Prostate gland (tissue), 2 donors: ENCODE results near the gene PPM1N.

Experiments
- POLR2A ChIP-seq: fragments of 450-650 bp; IDR thresholded peaks from one replicate; pipeline ENCODE4 v1.6.1; 2016; ENCODE audit warnings: antibody characterized with exemption, mild to moderate bottlenecking
- POLR2AphosphoS5 ChIP-seq: sonication (generic); formaldehyde crosslinking; IDR thresholded peaks from one replicate; pipeline ENCODE4 v1.6.1; 2017; ENCODE audit warnings: antibody characterized with exemption
- TF ChIP-seq, protein P1 (sequence below), 4 experiments: fragments of 200-600 bp in 2 of 4; fragments of 450-650 bp in 2 of 4; sonication (generic) in 2 of 4; IDR thresholded peaks; 1 replicate in 3 of 4; 2 replicates in 1 of 4; pipeline ENCODE4 v1.5.1; 2016 to 2019; ENCODE audit warnings: antibody characterized with exemption in 4 of 4, mild to moderate bottlenecking in 2 of 4, moderate library complexity in 2 of 4

DNA sequence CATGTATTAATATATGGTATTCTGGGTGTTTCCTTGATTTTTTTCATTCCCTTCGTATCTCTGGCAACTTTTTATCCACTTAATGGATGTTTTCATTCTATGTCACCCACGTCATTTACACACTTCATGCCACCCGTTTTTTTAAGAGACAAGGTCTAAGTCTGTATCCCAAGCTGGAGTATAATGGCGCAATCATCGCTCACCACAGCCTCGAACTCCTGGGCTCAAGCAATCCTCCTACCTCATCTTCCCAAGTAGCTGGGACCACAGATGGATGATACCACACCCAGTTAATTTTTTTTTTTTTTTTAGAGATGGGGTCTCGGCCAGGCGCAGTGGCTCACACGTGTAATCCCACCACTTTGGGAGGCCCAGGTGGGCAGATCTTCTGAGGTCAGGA, 5.7 kb downstream of the PPM1N start:
- TF ChIP-seq POLR2A (no peak), POLR2AphosphoS5 (no peak)
- TF ChIP-seq, protein P1, sequence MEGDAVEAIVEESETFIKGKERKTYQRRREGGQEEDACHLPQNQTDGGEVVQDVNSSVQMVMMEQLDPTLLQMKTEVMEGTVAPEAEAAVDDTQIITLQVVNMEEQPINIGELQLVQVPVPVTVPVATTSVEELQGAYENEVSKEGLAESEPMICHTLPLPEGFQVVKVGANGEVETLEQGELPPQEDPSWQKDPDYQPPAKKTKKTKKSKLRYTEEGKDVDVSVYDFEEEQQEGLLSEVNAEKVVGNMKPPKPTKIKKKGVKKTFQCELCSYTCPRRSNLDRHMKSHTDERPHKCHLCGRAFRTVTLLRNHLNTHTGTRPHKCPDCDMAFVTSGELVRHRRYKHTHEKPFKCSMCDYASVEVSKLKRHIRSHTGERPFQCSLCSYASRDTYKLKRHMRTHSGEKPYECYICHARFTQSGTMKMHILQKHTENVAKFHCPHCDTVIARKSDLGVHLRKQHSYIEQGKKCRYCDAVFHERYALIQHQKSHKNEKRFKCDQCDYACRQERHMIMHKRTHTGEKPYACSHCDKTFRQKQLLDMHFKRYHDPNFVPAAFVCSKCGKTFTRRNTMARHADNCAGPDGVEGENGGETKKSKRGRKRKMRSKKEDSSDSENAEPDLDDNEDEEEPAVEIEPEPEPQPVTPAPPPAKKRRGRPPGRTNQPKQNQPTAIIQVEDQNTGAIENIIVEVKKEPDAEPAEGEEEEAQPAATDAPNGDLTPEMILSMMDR (IDR thresholded peaks at IDR 0.05): no peak
